ENCODE measurements around the gene PTTG2. TPM values are rescaled to one million over a fixed set of nuclear protein-coding genes. Genes with fewer than 3 reads are reported as not detected.

Gene PTTG2
- total RNA-seq, 2 donors from 2014 or later, result 2.6 TPM; not detected in 1

DNA sequence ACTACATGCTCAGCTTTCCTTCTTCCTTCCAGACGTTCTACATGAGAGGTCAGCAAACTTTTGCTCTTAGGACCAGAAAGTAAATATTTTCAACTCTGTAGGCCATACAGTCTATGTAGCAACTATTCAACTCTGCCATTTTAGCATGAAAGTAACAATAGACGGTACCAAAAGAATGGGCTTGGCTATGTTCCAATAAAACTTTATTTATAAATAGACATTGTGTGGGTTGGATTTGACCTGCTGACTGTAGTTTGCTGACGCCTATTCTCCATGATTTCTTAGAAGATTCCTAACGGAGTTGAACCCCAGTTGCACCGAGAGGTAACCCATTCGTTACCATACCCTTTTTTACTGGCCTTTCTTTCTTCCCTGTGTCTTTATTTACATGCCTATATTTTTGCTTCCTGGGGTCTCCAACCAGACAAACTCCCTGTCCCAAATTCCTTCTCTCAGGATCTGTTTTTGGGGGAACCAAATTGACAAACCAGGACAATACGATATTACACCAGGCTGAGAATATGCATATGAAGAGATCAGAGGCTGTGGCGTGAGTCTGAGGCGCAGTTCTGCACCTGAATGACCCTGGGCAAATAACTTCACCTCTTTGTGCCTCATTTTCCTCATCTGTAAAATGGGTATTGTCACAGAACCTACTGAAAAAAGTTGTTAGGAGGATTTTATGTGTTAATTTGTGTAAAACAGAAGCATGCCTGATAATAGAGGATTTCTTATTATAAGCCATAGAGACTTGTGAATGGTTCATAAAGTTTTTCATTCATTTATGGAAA, 10.4 kb upstream of the PTTG2 start:
- intact Hi-C loops (cut with DNase I), result no loop called here
- DNase-seq (ENCODE audit: low spot score), result no peak
- WGBS, result 80% methylated on average over 9 of the region's 9 CpGs

DNA sequence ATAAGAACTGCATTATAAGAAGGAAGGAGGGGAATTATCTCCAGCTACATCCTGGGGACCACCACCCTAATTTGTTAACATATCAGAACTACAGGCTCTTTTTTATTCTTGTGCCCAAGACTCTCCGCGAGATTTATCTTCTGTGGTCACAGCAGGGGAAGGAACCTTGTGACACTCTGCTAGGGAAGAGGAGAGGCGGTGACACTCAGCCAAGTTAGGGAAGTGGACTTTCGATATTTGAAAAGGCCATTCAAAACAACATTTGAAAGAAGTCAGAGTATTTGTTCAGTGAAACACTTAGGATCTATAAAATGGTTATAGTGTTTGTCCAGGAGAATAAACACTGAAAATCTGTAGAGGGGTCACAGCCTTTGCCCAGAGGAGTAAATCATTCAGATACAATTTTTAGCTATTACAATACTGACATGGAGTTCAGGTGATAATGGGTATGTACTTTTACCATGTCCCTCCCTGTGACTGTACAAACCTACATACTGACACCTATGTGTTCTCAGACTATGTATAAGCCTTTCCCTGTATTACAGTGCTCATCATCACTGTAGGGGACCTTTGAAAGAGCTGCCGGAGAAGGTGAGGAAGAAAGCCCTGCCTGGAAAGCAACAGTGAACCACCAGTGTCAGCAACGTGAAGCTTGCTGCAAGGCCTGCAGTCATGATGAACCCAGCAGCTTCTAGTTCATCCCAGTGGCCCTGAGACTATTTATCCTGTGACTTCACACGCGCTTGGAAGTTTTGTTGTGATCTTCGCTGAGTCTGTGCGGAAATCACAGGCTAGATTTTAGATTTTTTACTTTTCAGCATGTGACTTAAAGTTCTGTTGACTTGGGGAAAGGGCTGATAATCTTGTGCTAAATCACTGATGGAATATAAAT, 8.5 kb upstream of the PTTG2 start:
- Histone ChIP-seq H3K4me1 (replicated peaks) (no peaks in the 10 kb centered on the region), H3K27me3 (replicated peaks; ENCODE audit: insufficient read depth) (no peaks in the 10 kb centered on the region), H3K36me3 (no peaks in the 10 kb centered on the region), H3K9me3 (no peaks in the 10 kb centered on the region), H3K4me3 (no peak overlapping the region), H3K27ac (no peak overlapping the region)
- DNase-seq (ENCODE audit: low spot score), result no peak
- intact Hi-C loops (cut with DNase I), result no loop called here
- no peak for TF ChIP-seq POLR2AphosphoS5 (IDR thresholded peaks at IDR 0.05)
- TF ChIP-seq POLR2A (IDR thresholded peaks at IDR 0.05), result no peak
- TF ChIP-seq, protein P1, sequence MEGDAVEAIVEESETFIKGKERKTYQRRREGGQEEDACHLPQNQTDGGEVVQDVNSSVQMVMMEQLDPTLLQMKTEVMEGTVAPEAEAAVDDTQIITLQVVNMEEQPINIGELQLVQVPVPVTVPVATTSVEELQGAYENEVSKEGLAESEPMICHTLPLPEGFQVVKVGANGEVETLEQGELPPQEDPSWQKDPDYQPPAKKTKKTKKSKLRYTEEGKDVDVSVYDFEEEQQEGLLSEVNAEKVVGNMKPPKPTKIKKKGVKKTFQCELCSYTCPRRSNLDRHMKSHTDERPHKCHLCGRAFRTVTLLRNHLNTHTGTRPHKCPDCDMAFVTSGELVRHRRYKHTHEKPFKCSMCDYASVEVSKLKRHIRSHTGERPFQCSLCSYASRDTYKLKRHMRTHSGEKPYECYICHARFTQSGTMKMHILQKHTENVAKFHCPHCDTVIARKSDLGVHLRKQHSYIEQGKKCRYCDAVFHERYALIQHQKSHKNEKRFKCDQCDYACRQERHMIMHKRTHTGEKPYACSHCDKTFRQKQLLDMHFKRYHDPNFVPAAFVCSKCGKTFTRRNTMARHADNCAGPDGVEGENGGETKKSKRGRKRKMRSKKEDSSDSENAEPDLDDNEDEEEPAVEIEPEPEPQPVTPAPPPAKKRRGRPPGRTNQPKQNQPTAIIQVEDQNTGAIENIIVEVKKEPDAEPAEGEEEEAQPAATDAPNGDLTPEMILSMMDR (IDR thresholded peaks at IDR 0.05), result no peak
- 71% methylated on average over 10 of the region's 10 CpGs for WGBS

More for the DNA sequence above, 10.4 kb upstream of the PTTG2 start:
- Histone ChIP-seq H3K27me3 (replicated peaks; ENCODE audit: insufficient read depth) (no peaks in the 10 kb centered on the region), H3K9me3 (no peaks in the 10 kb centered on the region), H3K4me3 (no peak overlapping the region), H3K4me1 (replicated peaks) (no peaks in the 10 kb centered on the region), H3K36me3 (no peaks in the 10 kb centered on the region), H3K27ac (no peak overlapping the region)
- TF ChIP-seq POLR2A (IDR thresholded peaks at IDR 0.05), result no peak
- no peak for TF ChIP-seq POLR2AphosphoS5 (IDR thresholded peaks at IDR 0.05)
- TF ChIP-seq, protein P1 (IDR thresholded peaks at IDR 0.05), result no peak

DNA sequence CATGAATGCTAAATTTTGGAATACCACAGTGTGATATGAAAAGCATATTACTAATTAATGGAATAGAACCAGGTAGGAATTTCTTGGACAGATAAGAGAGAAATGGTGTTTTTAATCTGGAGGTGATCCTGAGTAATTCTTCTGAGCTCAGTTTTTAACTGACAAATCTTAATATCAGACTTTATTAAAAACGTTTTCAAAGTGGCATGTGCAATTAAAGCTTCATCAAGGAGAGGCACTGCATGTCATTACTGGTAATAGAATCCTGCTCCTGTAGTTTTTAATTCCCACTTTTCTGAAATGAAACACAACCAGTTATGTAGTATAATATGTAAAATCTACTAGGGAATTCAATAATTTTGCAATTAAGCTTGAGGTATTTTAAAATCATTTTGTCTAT, 7.0 kb upstream of the PTTG2 start:
- intact Hi-C loops (cut with DNase I), result no loop called here
- no peak overlapping the region for H3K27ac ChIP-seq

DNA sequence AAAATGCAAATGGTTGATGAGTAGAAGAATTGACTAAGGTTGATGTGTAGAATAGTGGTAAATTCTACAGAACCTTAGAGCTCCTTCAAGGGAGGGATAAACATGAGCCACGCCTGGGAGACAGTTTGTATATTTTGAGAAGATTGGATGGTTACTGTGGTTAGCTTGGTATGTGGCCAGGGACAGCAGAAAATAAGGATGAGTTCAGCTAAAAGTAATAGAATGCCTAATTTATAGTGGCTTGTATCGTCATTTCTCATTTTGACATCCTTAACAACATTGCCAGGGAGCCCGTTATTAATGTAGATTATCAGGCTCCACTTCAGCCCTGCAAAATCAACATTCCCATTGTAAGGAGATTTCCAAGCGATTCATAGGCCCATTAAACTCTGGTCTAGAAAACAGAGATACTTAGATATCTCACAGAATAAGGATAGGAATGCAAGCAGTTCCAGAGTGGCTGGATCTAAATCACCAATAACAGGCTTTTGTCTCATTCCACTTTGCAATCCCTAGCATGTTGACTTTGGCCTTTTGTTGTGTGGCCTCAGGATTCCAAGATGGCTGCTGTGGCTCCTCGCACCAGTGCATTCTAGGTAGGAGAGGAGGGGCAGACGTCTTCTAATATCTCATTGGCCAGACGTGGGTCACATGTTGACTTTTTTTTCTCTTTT, 6.4 kb upstream of the PTTG2 start:
- DNase-seq (ENCODE audit: low spot score), result no peak
- no peaks in the 10 kb centered on the region for H3K27me3 ChIP-seq (replicated peaks; ENCODE audit: insufficient read depth)
- TF ChIP-seq POLR2AphosphoS5 (IDR thresholded peaks at IDR 0.05), result no peak
- TF ChIP-seq POLR2A (IDR thresholded peaks at IDR 0.05), result no peak
- TF ChIP-seq, protein P1 (IDR thresholded peaks at IDR 0.05), result no peak
- H3K4me3 ChIP-seq, result no peak overlapping the region
- H3K4me1 ChIP-seq (replicated peaks), result no peaks in the 10 kb centered on the region
- WGBS, result 57% methylated on average over 7 of the region's 7 CpGs
- H3K36me3 ChIP-seq, result no peaks in the 10 kb centered on the region
- intact Hi-C loops (cut with DNase I), result no loop called here
- no peak overlapping the region for H3K27ac ChIP-seq
- no peaks in the 10 kb centered on the region for H3K9me3 ChIP-seq

More for the DNA sequence above, 7.0 kb upstream of the PTTG2 start:
- H3K27me3 ChIP-seq (replicated peaks; ENCODE audit: insufficient read depth), result no peaks in the 10 kb centered on the region
- WGBS, result 32% methylated on average over 1 of the region's 1 CpG
- no peaks in the 10 kb centered on the region for H3K4me1 ChIP-seq (replicated peaks)
- H3K9me3 ChIP-seq, result no peaks in the 10 kb centered on the region
- no peak overlapping the region for H3K4me3 ChIP-seq
- no peak for DNase-seq (ENCODE audit: low spot score)
- no peaks in the 10 kb centered on the region for H3K36me3 ChIP-seq
- TF ChIP-seq, protein P1 (IDR thresholded peaks at IDR 0.05), result no peak
